ENCODE data around the gene CD48.
"Not testable (repeated sequence)": the region's sequence is repeated elsewhere in the genome, so short reads cannot be mapped to it uniquely, and the experiment has no call there.

The CD48 gene

GRCh38 chr1:160720356-160721085 lies 8.9 kb upstream of the CD48 start:
- Mint-ChIP-seq H3K4me1 (peaks cover 48% of the 10 kb centered on the region), H3K36me3 (ENCODE audit: insufficient read depth) (no peaks in the 10 kb centered on the region), H3K4me3 (no peak overlapping the region), H3K27me3 (no peaks in the 10 kb centered on the region), H3K27ac (ENCODE audit: low read depth) (no peak overlapping the region), H3K9me3 (no peaks in the 10 kb centered on the region)
- ATAC-seq (replicated peaks; ENCODE audit: extremely low read depth, poor library complexity, severe bottlenecking) (no peak), DNase-seq (ENCODE audit: low spot score in 2 of 2) (no peak)

GRCh38 chr1:160718210-160718609 lies 6.6 kb upstream of the CD48 start:
- H3K9me3 Mint-ChIP-seq = no peaks in the 10 kb centered on the region
- H3K4me1 Mint-ChIP-seq = peaks cover 55% of the 10 kb centered on the region
- H3K4me3 Mint-ChIP-seq = no peak overlapping the region
- no peak for ATAC-seq (replicated peaks; ENCODE audit: extremely low read depth, poor library complexity, severe bottlenecking)
- H3K36me3 Mint-ChIP-seq (ENCODE audit: insufficient read depth) = no peaks in the 10 kb centered on the region
- no peak overlapping the region for H3K27ac Mint-ChIP-seq (ENCODE audit: low read depth)
- no peaks in the 10 kb centered on the region for H3K27me3 Mint-ChIP-seq
- no peak for DNase-seq (ENCODE audit: low spot score in 2 of 2)

GRCh38 chr1:160717306-160717705 lies 5.7 kb upstream of the CD48 start:
- Mint-ChIP-seq H3K27ac (ENCODE audit: low read depth) (no peak overlapping the region), H3K27me3 (no peaks in the 10 kb centered on the region), H3K4me1 (peaks cover 55% of the 10 kb centered on the region), H3K36me3 (ENCODE audit: insufficient read depth) (no peaks in the 10 kb centered on the region), H3K4me3 (no peak overlapping the region), H3K9me3 (no peaks in the 10 kb centered on the region)
- ATAC-seq (replicated peaks; ENCODE audit: extremely low read depth, poor library complexity, severe bottlenecking) (no peak), DNase-seq (ENCODE audit: low spot score in 2 of 2) (no peak)

- peaks cover 56% of the 10 kb centered on the region for H3K4me1 Mint-ChIP-seq
Observed at GRCh38 chr1:160716013-160716412, 4.4 kb upstream of the CD48 start.

GRCh38 chr1:160714034-160714648 lies 2.5 kb upstream of the CD48 start:
- DNase-seq (ENCODE audit: low spot score in 2 of 2) (peak in 1 of 2 donors; percentile 11), ATAC-seq (replicated peaks; ENCODE audit: extremely low read depth, poor library complexity, severe bottlenecking) (peak; percentile 61)
- H3K27me3 Mint-ChIP-seq; H3K9me3 Mint-ChIP-seq; H3K27ac Mint-ChIP-seq (ENCODE audit: low read depth); H3K36me3 Mint-ChIP-seq (ENCODE audit: insufficient read depth): not testable (repeated sequence)
- Mint-ChIP-seq H3K4me3 (peak overlapping the region; percentile 54), H3K4me1 (peaks cover 39% of the 10 kb centered on the region)

More at GRCh38 chr1:160716013-160716412, 4.4 kb upstream of the CD48 start:
- no peaks in the 10 kb centered on the region for H3K27me3 Mint-ChIP-seq
- DNase-seq (ENCODE audit: low spot score in 2 of 2) (no peak), ATAC-seq (replicated peaks; ENCODE audit: extremely low read depth, poor library complexity, severe bottlenecking) (no peak)
- no peaks in the 10 kb centered on the region for H3K9me3 Mint-ChIP-seq
- peaks cover 3% of the 10 kb centered on the region for H3K36me3 Mint-ChIP-seq (ENCODE audit: insufficient read depth)
- no peak overlapping the region for H3K4me3 Mint-ChIP-seq
- H3K27ac Mint-ChIP-seq (ENCODE audit: low read depth) = no peak overlapping the region

- no peaks in the 10 kb centered on the region for H3K9me3 Mint-ChIP-seq
- H3K27ac Mint-ChIP-seq (ENCODE audit: low read depth) = no peak overlapping the region
- H3K4me3 Mint-ChIP-seq = no peak overlapping the region
- DNase-seq (ENCODE audit: low spot score in 2 of 2) (no peak), ATAC-seq (replicated peaks; ENCODE audit: extremely low read depth, poor library complexity, severe bottlenecking) (no peak)
- H3K27me3 Mint-ChIP-seq = no peaks in the 10 kb centered on the region
- peaks cover 3% of the 10 kb centered on the region for H3K36me3 Mint-ChIP-seq (ENCODE audit: insufficient read depth)
- peaks cover 32% of the 10 kb centered on the region for H3K4me1 Mint-ChIP-seq
Observed at GRCh38 chr1:160713161-160713560, 1.5 kb upstream of the CD48 start.

GRCh38 chr1:160712525-160713080 lies 981 bp upstream of the CD48 start:
- not testable (repeated sequence) for H3K9me3 Mint-ChIP-seq; H3K27me3 Mint-ChIP-seq; H3K36me3 Mint-ChIP-seq (ENCODE audit: insufficient read depth); H3K4me3 Mint-ChIP-seq; H3K27ac Mint-ChIP-seq (ENCODE audit: low read depth)
- peak; percentile 49 for ATAC-seq (replicated peaks; ENCODE audit: extremely low read depth, poor library complexity, severe bottlenecking)
- peak in 1 of 2 donors; percentile 42 for DNase-seq (ENCODE audit: low spot score in 2 of 2)
- H3K4me1 Mint-ChIP-seq = peaks cover 27% of the 10 kb centered on the region

- no peak for DNase-seq (ENCODE audit: low spot score in 2 of 2)
- no peak for ATAC-seq (replicated peaks; ENCODE audit: extremely low read depth, poor library complexity, severe bottlenecking)
- Mint-ChIP-seq H3K27ac (ENCODE audit: low read depth) (no peak overlapping the region), H3K9me3 (no peaks in the 10 kb centered on the region), H3K4me1 (peaks cover 24% of the 10 kb centered on the region), H3K27me3 (no peaks in the 10 kb centered on the region), H3K4me3 (no peak overlapping the region), H3K36me3 (ENCODE audit: insufficient read depth) (peaks cover 7% of the 10 kb centered on the region)
Observed at GRCh38 chr1:160711276-160711601, 383 bp downstream of the CD48 start.

- H3K4me3 Mint-ChIP-seq = no peak overlapping the region
- H3K9me3 Mint-ChIP-seq = no peaks in the 10 kb centered on the region
- DNase-seq (ENCODE audit: low spot score in 2 of 2) (no peak), ATAC-seq (replicated peaks; ENCODE audit: extremely low read depth, poor library complexity, severe bottlenecking) (no peak)
- peaks cover 28% of the 10 kb centered on the region for H3K4me1 Mint-ChIP-seq
- peaks cover 10% of the 10 kb centered on the region for H3K36me3 Mint-ChIP-seq (ENCODE audit: insufficient read depth)
- H3K27ac Mint-ChIP-seq (ENCODE audit: low read depth) = no peak overlapping the region
- H3K27me3 Mint-ChIP-seq = no peaks in the 10 kb centered on the region
Observed at GRCh38 chr1:160710517-160711252, 937 bp downstream of the CD48 start.

- Mint-ChIP-seq H3K4me1 (peaks cover 35% of the 10 kb centered on the region), H3K27me3 (no peaks in the 10 kb centered on the region), H3K9me3 (no peaks in the 10 kb centered on the region), H3K27ac (ENCODE audit: low read depth) (no peak overlapping the region), H3K4me3 (no peak overlapping the region), H3K36me3 (ENCODE audit: insufficient read depth) (peaks cover 18% of the 10 kb centered on the region)
- ATAC-seq (replicated peaks; ENCODE audit: extremely low read depth, poor library complexity, severe bottlenecking) = no peak
- no peak for DNase-seq (ENCODE audit: low spot score in 2 of 2)
Observed at GRCh38 chr1:160709715-160710114, 1.9 kb downstream of the CD48 start.

GRCh38 chr1:160708801-160709200 lies 2.8 kb downstream of the CD48 start:
- Mint-ChIP-seq H3K27ac (ENCODE audit: low read depth) (no peak overlapping the region), H3K27me3 (no peaks in the 10 kb centered on the region), H3K36me3 (ENCODE audit: insufficient read depth) (peaks cover 23% of the 10 kb centered on the region), H3K4me3 (no peak overlapping the region), H3K4me1 (peaks cover 40% of the 10 kb centered on the region), H3K9me3 (no peaks in the 10 kb centered on the region)
- ATAC-seq (replicated peaks; ENCODE audit: extremely low read depth, poor library complexity, severe bottlenecking) (peak; percentile 24), DNase-seq (ENCODE audit: low spot score in 2 of 2) (peak in 1 of 2 donors; percentile 10)

- peaks cover 43% of the 10 kb centered on the region for H3K4me1 Mint-ChIP-seq
- peaks cover 30% of the 10 kb centered on the region for H3K36me3 Mint-ChIP-seq (ENCODE audit: insufficient read depth)
- no peak overlapping the region for H3K27ac Mint-ChIP-seq (ENCODE audit: low read depth)
- DNase-seq (ENCODE audit: low spot score in 2 of 2) (no peak), ATAC-seq (replicated peaks; ENCODE audit: extremely low read depth, poor library complexity, severe bottlenecking) (peak; percentile 10)
- no peaks in the 10 kb centered on the region for H3K27me3 Mint-ChIP-seq
- H3K4me3 Mint-ChIP-seq = no peak overlapping the region
- H3K9me3 Mint-ChIP-seq = no peaks in the 10 kb centered on the region
Observed at GRCh38 chr1:160708118-160708517, 3.5 kb downstream of the CD48 start.
